Endometrial microvascular endothelial cells (primary cell): ENCODE data around the gene CCNF. TPM values are rescaled to one million over a fixed set of nuclear protein-coding genes. Genes with fewer than 3 reads are reported as not detected.

Experiments used
- in situ Hi-C: cut with HindIII; loops from 2 replicates; pipeline ENCODE4 v1.10.0; 2017; ENCODE audit warnings: low sequenced_read_pairs, low pct_unique_long_range_greater_than_20kb; ENCODE audit errors: inconsistent ontology term
- total RNA-seq: library from RNA; depleted of rRNA; stranded (reverse); fragments of >200 nt; gene quantifications from one replicate; pipeline ENCODE4 v1.2.3, GENCODE V29; 2015; ENCODE audit errors: inconsistent ontology term

Gene CCNF
- total RNA-seq, 1 donor from 2014 or later: 43.1 TPM

DNA sequence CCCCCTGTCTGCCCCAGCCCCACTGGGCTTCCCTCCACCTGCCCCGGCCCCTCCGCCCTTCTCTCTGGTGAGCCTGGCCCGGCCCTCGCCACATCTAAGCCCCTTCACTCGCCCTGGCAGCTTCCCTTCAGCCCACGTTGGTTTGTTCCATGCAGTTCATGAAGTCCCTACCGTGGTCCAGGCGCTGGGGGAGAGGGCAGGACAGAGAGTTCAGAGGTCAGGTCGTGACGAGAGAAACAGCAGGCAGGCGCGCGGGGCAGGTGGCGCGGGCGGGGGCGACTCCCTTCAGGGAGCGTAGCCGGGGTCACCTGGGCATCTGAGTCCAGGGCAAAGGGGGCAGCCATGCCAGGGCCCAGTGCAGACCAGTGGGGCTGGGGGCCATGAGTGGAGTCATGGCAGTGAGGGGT is 21.7 kb downstream of the CCNF start:
- in situ Hi-C loops: no loop called here

DNA sequence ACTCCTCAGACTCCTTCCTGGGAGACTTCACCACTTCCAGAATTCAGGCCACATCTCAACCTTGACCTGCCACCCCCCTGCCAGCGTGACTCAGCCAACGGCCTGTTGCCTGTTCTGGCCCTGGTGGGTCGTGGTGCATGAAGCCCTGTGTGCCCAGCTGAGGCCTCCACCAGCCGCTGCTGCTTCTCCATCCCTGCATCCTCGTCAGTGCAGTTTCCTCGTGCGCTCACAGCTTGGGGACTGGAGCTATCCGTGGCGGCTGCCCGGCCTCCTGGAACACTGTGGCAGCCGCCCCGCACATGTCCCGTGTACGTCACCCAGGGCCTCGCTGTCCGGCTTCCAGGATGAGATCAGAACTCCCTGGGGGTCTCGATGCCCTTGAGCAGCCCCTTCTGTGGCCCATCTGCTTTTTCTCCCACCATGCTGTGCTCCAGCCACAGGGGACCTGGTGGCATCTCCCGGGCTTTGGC is 22.6 kb downstream of the CCNF start:
- in situ Hi-C loops: no loop called here

DNA sequence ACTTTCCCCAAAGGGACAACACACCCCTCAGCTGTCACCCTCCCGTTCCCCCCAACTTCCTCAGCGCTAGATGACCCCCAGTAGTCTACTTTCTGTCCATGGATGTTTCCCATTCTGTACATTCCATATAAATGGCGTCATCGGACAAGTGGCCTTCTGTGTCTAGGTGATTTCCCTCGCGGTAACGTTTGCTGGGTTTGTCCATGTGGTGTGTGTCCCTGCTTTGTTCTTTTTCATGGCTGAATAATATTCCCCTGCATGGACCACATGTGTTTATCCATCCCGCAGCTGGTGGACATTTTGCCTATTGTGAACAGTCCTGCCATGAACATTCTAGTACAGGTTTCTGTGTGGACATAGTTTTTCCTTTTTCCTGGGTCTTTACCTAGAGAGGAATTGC is 23.4 kb downstream of the CCNF start:
- in situ Hi-C loops: no loop called here

DNA sequence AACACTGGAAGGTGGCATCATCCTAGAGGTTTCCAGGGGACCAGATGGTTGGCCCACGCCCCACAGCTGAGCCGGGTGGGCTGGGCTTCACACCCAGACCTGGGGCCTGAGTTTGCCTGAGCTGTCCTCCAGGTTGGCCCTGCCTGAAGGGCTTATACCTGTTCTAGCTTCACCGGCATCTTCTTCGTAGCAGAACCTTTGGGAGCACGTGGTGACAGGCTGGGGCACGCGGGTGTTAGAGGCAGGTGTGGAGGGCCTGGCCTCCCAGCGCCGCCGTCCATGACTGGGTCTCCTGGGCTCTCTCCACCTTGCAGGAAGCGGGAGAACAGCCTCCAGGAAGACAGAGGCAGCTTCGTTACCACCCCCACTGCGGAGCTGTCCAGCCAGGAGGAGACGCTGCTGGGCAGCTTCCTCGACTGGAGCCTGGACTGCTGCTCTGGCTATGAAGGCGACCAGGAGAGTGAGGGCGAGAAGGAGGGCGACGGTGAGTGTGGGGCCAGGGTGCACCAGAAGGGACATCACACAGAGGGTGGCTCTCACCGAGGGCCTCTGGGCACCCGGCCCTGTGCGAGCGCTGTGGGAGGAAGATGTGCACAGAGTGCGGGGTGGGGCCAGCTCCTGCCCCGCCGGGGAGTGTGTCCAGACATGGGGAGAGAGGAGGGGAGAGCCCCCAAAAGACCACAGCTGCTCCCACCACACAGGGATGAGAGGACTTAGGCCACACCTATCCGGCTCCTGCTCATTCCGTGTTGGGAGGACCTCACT is 26.0 kb downstream of the CCNF start:
- in situ Hi-C loops: no loop called here

DNA sequence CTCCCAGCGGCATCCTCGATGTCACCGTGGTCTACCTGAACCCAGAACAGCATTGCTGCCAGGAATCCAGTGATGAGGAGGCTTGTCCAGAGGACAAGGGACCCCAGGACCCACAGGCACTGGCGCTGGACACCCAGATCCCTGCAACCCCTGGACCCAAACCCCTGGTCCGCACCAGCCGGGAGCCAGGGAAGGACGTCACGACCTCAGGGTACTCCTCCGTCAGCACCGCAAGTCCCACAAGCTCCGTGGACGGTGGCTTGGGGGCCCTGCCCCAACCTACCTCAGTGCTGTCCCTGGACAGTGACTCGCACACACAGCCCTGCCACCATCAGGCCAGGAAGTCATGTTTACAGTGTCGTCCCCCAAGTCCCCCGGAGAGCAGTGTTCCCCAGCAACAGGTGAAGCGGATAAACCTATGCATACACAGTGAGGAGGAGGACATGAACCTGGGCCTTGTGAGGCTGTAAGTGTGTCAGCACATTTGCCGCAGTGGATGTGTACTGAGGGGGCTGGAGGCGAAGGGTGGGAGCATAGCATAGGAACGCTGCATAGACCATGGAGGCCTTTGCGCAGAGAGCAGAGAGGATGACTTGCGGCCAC is 27.4 kb downstream of the CCNF start:
- in situ Hi-C loops: no loop called here

DNA sequence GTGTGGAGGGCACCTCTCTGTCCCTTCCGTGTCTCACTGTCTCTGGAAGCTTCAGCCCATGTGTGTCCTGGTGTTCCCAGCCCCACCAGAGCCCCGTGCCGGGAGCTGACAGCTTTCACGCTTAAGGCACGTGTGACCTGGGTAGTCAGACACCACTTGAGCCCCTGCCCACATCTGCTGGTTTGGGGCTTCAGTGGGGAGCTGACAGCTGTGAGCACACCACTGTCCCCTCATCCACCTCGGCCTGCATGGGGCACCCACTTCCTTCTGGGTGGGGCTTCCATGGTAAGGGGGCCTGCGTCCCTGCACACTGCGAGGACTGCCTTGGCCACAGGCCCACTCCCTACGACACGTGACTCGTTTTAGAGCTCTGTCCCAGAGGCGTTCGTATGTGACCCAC is 28.0 kb downstream of the CCNF start:
- in situ Hi-C loops: no loop called here

DNA sequence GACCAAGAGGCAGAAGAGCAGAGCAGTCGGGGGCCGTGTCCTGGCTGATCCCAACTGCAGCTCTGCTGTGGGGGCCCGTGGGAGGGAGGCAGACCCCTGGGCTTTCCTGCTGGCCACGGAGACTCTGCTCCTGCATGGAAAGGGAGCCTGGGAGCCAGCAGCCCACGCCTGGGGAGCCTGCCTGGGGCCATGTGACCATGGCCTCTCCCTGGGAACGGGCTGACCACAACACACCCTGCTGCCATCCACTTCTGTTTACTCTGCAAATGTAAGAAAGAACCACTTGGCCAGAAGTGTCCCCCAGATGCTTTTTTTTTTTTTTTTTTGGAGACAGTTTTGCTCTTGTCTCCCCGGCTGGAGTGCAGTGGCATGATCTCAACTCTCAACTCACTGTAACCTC is 28.7 kb downstream of the CCNF start:
- in situ Hi-C loops: no loop called here

DNA sequence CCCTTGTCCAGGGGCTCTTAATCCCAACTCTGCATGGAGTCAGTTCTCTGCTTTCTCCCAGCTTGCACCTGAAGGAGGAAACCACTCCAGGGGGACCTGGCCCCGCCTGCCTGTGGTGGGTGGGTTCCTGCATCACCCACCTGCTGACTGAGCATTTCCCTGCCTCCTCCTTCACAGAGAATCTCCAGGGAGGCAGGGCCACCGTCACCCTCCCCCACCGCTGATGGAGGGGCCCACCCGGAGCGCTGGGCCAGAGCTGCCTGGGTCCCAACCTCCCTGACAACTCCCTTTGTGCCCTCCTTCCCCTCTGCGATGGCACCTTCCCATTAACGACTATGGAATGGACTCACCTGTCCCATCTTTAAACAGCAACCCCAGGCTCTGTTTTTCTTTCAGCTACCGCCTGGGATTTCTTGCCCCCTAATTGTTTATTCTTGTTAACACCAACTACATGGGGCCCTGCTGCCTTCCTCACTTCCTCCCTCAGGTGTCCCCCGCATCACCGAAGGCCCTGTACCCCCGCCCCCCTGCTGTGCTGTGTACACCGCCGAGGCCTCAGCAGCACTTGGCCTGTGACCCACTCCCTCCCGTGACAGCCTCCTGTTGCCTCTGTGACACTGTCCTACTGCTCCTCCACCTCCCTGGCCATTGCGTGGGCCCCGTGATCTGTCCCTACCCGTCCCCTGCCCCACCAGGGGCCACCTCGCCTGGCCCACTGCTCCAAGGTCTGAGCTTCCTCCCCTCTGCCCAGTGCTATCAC is 29.8 kb downstream of the CCNF start:
- in situ Hi-C loops: no loop called here

DNA sequence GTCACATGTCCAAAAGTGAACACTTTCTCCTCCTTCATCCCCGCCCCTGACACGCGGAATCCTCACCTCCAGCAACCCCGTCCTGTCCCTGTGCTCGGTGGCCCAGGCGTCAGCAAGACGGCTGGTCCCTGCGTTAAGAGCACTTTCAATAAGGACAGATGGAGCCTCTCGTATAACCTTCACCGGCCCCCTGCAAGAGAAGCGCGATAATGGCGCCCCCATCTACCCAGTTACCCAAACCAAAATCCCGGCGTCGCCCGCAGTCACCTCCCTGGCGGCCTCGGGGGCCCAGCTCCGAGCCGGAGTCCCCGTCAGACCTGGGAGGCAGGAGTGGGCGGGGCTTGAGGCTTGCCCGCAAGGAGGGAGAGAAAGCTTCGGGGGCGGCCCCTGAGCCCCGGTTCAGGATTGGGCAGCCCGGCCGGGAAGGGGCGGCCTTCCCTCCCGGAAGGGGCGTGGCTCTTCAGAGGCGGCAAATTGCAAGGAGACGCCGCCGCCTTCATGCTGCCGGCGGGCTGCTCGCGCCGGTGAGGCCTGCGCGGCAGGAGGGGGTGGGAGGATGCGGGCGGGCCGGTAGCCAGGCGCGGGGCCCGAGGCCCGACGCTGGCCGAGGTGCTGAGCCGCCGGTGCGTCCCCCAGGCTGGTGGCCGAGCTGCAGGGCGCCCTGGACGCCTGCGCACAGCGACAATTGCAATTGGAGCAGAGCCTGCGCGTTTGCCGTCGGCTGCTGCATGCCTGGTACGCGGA is 30.6 kb downstream of the CCNF start, which contains the start of gene TEDC2:
Gene TEDC2 (plus strand): TSS at position 463 of the 744 bp plus-strand sequence. CDS start 36 bp downstream, at position 499.
- in situ Hi-C loops: no loop called here

DNA sequence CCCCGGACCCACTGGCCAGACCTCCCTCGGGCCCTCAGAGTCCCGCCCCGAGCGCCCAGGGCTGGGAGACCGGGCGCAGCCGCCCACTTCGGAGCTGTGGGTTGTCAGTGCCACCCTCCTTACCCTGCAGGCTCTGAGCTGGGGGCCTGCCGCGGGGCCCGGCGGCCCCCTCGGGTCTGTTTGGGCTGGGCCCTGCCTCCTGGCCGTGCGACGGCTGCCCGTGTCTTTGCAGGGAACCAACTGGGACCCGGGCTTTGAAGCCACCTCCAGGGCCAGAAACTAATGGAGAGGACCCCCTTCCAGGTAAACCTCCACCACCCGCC is 31.1 kb downstream of the CCNF start:
- in situ Hi-C loops: no loop called here

DNA sequence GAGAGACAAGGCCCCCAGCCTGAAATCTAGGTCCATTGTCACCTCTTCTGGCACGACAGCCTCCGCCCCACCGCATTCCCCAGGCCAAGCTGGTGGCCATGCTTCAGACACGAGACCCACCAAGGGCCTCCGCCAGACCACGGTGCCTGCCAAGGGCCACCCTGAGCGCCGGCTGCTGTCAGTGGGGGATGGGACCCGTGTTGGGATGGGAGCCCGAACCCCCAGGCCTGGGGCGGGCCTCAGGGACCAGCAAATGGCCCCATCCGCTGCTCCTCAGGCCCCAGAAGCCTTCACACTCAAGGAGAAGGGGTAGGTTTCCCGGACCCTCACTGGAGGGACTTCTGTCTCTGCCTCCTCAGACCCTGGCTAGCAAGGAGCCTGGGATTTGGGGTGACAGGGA is 31.7 kb downstream of the CCNF start:
- in situ Hi-C loops: no loop called here

DNA sequence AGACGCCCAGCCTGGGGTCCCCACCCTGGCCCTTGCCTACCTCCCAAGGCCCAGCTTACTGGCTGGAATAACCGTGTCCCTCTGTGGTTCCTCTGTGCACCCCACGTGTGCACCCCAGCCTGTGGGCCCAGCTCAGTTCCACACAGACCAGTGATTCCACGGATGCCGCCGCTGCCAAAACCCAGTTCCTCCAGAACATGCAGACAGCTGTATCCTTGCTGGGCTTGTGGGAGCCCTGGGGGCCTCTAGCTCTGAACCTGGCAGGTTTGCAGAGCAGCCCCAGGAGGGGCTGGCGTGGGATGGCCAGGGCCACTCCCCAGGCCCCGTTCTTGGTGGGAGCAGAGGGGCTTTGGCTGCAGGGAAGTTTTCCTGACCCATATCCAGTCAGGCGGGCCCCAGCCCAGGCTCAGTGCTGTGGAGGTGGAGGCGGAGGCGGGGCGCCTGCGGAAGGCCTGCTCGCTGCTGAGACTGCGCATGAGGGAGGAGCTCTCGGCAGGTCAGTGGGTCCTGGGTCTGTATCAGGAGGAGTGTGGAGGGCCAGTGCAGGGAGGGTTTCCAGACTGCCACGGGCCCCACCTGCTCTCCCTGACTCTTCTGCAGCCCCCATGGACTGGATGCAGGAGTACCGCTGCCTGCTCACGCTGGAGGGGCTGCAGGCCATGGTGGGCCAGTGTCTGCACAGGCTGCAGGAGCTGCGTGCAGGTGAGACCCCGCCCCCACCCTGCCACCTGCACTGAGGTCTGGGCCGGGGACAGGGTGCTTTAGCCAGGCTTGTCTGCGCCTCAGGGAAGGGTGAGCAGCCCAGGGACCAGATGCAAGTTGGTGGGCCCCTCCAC is 33.0 kb downstream of the CCNF start:
- in situ Hi-C loops: no loop called here

DNA sequence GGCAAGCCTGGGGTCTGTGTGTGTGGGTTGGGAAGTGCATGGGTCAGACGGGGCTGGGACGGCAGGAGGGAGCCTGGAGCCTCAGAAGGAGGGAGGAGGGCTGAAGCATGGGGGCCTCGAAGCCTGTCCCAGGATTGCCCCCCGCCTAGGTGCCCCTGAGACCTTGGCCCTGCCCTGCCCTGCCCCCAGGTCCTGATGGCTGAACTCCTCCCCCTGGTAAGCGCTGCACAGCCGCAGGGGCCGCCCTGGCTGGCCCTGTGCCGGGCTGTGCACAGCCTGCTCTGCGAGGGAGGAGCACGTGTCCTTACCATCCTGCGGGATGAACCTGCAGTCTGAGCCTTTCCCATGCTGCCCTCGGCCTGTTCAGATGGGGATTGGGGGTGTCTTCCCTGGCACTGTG is 35.1 kb downstream of the CCNF start:
- in situ Hi-C loops: no loop called here

DNA sequence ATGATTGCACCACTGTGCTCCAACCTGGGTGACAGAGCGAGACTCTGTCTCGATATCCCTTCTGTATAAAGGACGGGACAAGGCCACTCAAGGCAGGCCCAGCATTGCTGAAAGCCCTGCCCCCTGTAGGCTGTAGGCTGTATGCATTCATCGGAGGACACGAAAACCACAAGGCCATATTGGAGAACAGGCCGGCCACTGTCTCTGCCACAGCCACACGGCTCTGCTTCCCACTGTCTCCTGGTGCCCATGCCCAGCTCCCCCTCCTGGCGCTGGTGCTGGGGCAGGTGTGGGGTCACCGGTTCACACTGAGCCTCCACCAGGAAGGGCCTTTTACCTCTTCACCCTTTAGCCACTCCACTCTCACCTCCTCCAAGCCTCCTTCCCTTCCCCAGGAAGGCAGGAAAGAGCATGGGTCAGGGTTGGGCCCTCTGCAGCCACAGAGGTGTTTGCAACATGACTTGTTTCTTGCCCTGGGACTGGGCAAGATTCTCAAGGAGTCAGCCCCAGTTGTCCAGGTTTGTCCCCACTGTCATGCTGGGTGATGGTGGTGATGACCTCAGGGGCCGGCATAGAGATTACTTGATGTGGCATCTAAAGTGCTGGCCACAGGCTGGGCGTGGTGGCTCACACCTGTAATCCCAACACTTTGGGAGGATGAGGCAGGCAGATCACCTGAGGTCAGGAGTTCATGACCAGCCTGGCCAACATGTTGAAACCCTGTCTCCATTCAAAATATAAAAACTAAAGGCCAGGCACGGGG is 36.6 kb downstream of the CCNF start:
- in situ Hi-C loops: no loop called here

DNA sequence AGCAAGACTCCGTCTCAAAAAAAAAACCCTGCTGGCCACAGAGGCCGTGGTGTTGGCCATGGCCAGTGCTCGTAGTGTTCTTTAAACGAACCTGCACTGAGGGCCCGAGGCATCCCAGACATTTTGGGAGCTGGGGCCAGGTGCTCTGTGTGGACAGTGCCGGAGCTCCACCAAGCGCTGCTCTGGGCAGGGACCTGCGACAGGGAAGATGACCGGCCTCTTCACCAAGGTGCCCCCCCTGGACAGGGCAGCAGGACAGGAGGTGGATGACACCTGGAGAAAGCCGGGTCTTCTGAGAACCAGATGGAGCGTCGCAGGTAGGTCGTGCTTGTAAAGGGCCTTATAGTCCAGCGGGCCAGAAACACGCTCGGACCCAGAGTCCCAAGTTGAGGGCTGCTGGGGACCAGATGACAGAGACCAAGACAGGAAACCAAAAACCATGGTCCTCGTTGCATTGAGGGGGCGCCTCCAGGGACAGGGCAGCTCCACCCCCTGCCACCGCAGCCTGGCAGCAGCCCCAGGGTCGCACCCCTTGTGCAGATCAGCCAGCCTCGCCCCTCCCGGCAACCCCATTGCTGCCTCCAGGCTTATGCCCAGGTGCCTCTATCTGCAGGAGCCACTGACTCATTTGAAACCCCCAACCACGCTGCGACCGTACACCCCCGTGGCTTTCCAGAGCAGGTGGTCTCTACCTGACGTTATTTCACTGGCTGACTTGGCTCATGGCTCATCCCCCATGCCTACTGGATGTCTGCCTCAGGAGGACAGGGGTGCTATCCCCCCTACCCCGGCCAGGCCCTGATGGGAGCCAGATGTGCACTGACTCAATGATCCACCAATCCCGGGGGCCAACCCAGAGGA is 37.6 kb downstream of the CCNF start:
- in situ Hi-C loops: no loop called here

DNA sequence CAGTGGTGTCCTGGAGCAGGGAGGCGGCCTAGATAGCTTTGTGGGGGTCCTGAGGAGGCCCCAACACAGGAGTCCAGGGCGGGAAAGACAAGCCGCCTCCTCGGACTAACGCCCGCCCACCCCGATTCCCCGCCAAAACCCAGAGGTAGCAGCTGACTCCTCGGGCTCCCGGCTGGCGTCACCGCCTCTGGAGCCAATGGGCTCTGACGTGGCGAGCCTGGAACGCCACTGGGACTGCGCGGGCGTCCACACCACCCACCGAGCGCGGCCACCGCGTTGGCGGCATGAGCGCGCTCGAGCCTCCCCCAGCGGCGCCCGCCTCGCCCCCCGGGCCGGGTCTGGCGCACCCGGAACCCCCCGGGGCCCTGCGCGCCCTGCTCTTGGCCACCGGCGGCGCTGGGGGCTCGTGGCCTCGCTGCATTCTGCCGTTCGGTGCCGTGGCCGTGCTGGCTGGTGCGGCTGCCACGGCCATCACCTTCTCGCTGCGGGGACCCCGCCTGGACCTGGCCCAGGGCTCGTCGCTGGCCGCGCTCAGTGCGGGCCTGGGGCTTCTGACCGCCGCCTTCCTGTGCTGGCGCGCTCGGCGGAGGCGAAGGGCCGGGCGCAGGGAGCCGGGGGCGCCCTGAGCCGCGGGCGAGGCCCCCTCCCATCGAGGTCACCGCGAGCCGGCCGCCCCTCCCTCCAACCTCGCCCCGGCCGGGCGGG is 38.4 kb downstream of the CCNF start:
- in situ Hi-C loops: no loop called here
